Measurements from ENCODE around the gene C1orf141. TPM values are rescaled to one million over a fixed set of nuclear protein-coding genes. Genes with fewer than 3 reads are reported as not detected.

C1orf141 gene
- total RNA-seq, 1 donor from 2014 or later: not detected

DNA sequence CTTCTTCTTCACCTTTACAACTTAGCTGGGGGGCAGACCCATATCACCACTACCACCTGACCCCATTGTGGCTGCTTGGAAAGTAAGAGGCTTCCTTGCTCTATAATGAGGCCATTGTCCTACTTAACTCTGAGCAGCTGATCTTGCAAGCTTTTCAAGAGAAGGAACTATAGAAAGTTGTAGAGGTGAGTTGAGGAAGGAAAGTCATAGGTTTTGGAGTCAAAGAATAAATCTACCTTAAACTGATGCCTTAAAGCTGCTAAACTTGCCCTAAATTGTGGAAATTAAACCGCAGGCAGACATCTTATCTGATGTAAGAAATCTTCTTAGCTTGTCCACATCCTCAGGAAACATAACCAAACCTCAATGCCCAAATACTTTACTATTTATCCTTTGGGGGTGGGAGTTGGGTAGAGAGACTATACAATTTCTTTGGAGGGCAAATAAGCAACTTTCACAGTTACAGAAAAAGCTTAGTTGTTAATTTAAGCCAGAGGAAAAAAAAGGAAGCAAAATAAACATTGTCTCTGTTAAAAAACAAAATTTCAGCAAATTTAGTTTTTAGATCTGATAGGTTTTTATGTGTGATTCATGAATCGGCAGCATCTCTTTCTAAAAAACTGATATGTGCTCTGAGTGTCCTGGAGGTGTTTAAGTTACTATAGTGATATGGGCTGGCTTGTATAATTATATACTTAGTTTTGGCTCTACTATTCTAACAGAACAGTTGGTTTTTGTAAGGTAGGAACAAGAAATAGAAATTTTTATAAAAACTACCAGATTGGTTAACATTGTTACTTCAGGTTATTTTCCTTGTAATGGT, 36.2 kb upstream of the C1orf141 start:
- Histone ChIP-seq H3K36me3 (ENCODE audit: control insufficient read depth, insufficient read depth, low read length) (no peaks in the 10 kb centered on the region), H3K27me3 (ENCODE audit: control insufficient read depth, insufficient read depth, low read length) (no peaks in the 10 kb centered on the region), H3K4me3 (ENCODE audit: low read depth, low read length) (no peak overlapping the region)
- no peak for DNase-seq (ENCODE audit: low read depth)
- TF ChIP-seq, protein P1, sequence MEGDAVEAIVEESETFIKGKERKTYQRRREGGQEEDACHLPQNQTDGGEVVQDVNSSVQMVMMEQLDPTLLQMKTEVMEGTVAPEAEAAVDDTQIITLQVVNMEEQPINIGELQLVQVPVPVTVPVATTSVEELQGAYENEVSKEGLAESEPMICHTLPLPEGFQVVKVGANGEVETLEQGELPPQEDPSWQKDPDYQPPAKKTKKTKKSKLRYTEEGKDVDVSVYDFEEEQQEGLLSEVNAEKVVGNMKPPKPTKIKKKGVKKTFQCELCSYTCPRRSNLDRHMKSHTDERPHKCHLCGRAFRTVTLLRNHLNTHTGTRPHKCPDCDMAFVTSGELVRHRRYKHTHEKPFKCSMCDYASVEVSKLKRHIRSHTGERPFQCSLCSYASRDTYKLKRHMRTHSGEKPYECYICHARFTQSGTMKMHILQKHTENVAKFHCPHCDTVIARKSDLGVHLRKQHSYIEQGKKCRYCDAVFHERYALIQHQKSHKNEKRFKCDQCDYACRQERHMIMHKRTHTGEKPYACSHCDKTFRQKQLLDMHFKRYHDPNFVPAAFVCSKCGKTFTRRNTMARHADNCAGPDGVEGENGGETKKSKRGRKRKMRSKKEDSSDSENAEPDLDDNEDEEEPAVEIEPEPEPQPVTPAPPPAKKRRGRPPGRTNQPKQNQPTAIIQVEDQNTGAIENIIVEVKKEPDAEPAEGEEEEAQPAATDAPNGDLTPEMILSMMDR (IDR thresholded peaks at IDR 0.05; ENCODE audit: insufficient read depth, low read length, poor library complexity, severe bottlenecking): no peak

DNA sequence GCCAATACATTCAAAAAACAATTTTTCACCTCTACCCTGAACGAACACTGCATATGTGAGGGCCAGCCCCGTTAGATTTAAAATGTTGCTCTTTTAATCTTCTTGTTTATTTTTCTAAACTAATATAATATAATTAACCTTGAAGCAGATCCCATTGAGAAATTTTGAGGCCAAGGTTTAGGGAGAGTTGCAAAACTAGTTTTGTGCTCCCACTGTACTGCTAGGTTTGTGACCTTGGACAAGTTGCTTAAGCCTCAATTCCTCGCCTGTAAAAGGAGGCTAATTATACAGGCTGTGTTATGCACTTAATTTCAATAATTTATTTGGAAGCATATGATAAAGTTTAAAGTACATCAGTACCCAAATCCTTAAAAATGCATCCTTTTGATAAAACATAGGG, 35.2 kb upstream of the C1orf141 start:
- Histone ChIP-seq H3K36me3 (ENCODE audit: control insufficient read depth, insufficient read depth, low read length) (no peaks in the 10 kb centered on the region), H3K27me3 (ENCODE audit: control insufficient read depth, insufficient read depth, low read length) (no peaks in the 10 kb centered on the region), H3K4me3 (ENCODE audit: low read depth, low read length) (no peak overlapping the region)
- TF ChIP-seq, protein P1 (IDR thresholded peaks at IDR 0.05; ENCODE audit: insufficient read depth, low read length, poor library complexity, severe bottlenecking): no peak
- DNase-seq (ENCODE audit: low read depth): no peak

DNA sequence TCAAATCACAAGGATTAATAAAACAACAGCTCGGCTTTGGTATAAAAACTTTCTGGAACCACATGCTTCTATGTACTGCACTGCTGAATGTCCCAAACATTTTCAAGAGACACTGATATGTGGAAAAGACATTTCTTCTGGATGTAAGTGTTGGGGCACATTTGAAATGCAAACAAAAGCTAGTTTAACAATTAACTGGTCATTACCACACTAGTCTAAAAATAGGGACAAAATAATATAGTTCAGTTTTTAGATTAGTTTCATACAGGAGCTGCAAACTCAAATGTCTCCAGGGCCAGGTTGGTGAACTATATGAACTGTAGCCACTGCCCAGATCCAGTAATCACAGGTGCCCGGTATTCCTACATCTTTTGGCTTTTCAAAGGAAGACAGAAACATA, 34.7 kb upstream of the C1orf141 start:
- H3K36me3 ChIP-seq (ENCODE audit: control insufficient read depth, insufficient read depth, low read length): no peaks in the 10 kb centered on the region
- DNase-seq (ENCODE audit: low read depth): no peak
- no peak overlapping the region for H3K4me3 ChIP-seq (ENCODE audit: low read depth, low read length)
- TF ChIP-seq, protein P1 (IDR thresholded peaks at IDR 0.05; ENCODE audit: insufficient read depth, low read length, poor library complexity, severe bottlenecking): no peak
- H3K27me3 ChIP-seq (ENCODE audit: control insufficient read depth, insufficient read depth, low read length): no peaks in the 10 kb centered on the region

DNA sequence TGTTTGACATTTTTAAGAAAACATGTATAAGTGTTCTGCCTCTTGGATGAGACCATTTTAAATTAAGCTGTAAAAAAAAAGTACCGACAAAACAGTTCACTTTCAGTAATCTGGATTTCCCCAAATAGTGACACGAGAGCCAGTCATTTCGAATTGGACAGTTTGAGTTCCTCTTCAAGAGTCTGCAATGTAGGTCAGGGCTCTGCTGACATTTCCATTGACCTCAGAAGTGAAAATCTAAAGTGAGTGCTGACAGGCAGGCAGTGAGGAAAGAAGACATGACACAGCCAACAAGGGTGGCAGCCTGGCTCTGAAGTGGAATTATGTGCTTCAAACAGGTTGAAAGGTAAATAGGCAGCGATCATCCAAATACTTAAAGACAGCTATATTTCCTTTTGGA, 31.4 kb upstream of the C1orf141 start, which contains the start of gene IL23R:
IL23R (plus strand) TSS at position 259 of the 400 bp plus-strand sequence. CDS start 1,667 bp downstream, outside the sequence.
- Histone ChIP-seq H3K27me3 (ENCODE audit: control insufficient read depth, insufficient read depth, low read length) (no peaks in the 10 kb centered on the region), H3K4me3 (ENCODE audit: low read depth, low read length) (no peak within 1 kb of the TSS), H3K36me3 (ENCODE audit: control insufficient read depth, insufficient read depth, low read length) (no peaks in the 10 kb centered on the region)
- no peak for DNase-seq (ENCODE audit: low read depth)
- TF ChIP-seq, protein P1 (IDR thresholded peaks at IDR 0.05; ENCODE audit: insufficient read depth, low read length, poor library complexity, severe bottlenecking): no peak

DNA sequence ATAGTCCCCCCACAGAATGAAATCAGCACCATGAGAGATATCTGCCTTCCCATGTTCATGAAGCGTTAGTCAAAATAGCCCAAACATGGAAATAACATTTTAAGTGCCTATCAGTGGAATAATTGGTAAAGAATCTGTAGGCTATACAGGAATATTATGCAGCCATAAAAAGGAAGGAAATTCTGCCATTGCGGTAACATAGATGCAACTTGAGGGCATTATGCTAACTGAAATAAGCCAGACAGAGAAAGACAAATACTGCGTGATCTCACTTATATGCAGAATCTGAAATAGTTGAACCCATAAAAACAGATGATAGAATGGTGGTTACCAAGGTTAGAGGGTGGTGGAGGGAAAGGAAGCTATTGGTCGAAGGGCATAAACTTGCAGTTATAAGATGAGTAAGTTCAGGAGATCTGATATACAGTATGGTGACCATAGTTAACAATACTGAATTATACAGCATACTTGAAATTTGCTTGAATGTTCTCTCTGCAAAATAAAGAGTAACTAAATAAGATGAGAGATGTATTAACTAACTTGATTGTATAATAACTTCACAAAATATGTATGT, 30.8 kb upstream of the C1orf141 start:
- H3K4me3 ChIP-seq (ENCODE audit: low read depth, low read length): no peak overlapping the region
- H3K36me3 ChIP-seq (ENCODE audit: control insufficient read depth, insufficient read depth, low read length): no peaks in the 10 kb centered on the region
- TF ChIP-seq, protein P1 (IDR thresholded peaks at IDR 0.05; ENCODE audit: insufficient read depth, low read length, poor library complexity, severe bottlenecking): no peak
- no peaks in the 10 kb centered on the region for H3K27me3 ChIP-seq (ENCODE audit: control insufficient read depth, insufficient read depth, low read length)
- DNase-seq (ENCODE audit: low read depth): no peak
